GM15510 (cell line): ENCODE data around the gene RPH3AL.

Experiments
- POLR2A ChIP-seq: IDR thresholded peaks from 3 replicates; pipeline ENCODE4 v1.6.1; 2011; ENCODE audit warnings: borderline replicate concordance; ENCODE audit not compliant: insufficient read length; ENCODE audit errors: extremely low read depth

Gene RPH3AL

DNA sequence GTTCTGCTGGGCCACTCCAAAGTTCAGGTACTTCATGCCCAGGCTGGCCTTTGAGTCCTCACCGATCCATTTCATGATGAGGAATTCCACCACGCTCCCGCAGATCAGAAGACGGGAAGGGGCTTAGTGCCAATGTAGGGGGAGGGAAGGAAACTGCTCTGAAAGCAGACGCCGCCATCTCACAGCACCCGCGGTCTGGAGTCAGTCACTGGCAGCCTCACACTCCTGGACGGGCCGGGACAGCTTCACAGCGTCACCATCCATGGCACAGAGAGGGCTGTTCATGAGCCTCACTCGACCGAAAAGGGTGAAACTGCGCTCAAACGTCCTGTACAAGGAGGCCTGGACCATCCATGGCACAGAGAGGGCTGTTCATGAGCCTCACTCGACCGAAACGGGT is 62.0 kb downstream of the RPH3AL start:
- TF ChIP-seq POLR2A, result no peak

GRCh38 chr17:290121-290521 is 62.5 kb downstream of the RPH3AL start:
- TF ChIP-seq POLR2A, result no peak

GRCh38 chr17:289409-289808 is 63.2 kb downstream of the RPH3AL start:
- TF ChIP-seq POLR2A, result no peak

DNA sequence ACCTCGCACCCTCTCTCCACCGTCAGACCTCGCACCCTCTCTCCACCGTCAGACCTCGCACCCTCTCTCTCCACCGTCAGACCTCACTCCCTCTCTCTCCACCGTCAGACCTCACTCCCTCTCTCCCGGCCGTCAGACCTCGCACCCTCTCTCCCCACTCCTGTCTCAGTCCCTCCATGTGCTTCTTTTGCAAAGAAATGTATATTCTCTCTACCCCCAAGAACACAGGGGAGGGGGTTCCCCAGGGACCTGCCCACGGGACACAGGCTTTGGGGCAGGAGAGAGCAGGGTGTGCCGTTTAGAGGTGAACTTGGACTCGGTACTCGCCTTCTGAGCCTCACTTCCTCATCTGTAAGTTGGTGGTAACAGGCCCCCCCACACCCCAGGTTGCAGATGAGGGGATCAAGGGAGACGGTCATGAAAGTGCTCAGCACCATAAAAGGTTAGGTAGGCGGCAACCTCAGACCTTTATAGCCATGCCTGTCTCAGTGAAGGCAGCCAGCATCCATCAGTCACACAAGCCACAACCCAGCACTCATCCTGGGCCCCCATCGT is 63.7 kb downstream of the RPH3AL start:
- TF ChIP-seq POLR2A, result no peak

- no peak for TF ChIP-seq POLR2A
These were observed 66.0 kb downstream of the RPH3AL start for GRCh38 chr17:286571-286970.

- no peak for TF ChIP-seq POLR2A
These were observed 66.7 kb downstream of the RPH3AL start for GRCh38 chr17:285751-286422.

DNA sequence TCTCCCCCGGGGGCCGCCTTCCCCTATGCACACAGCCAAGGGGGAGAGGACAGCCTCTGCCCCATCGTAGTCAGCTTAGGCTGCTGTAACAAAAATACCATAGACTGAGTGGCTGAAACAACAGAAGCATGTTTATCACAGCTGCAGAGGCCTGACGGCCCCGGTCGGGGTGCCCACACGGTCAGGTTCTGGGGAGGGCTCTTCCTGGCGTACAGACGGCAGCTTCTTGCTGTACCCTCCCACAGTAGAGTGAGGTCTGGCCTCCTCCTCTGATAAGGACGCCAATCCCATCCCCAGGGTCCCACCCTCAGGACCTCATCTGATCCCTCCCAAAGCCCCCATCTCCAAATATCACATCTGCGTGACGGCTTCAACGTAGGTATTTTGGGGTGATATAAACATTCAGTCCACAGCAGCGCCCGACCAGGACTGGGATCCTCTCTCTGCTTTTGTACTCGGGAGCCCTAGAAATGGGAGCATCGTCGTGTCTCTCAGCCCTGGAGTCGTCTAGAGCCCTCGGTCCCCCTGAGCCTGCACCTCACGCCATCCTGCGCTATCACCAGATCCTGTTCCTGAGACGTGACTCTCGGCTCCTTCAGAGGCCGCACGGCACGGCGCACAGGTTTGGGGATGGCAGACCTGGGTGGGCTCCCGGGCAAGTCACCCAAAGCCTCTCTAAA is 67.8 kb downstream of the RPH3AL start:
- no peak for TF ChIP-seq POLR2A

- TF ChIP-seq POLR2A, result no peak
These were observed 68.5 kb downstream of the RPH3AL start for GRCh38 chr17:283911-284675.

- no peak for TF ChIP-seq POLR2A
These were observed 69.4 kb downstream of the RPH3AL start for GRCh38 chr17:282912-283882.

GRCh38 chr17:282000-282911 is 70.4 kb downstream of the RPH3AL start:
- TF ChIP-seq POLR2A, result no peak

DNA sequence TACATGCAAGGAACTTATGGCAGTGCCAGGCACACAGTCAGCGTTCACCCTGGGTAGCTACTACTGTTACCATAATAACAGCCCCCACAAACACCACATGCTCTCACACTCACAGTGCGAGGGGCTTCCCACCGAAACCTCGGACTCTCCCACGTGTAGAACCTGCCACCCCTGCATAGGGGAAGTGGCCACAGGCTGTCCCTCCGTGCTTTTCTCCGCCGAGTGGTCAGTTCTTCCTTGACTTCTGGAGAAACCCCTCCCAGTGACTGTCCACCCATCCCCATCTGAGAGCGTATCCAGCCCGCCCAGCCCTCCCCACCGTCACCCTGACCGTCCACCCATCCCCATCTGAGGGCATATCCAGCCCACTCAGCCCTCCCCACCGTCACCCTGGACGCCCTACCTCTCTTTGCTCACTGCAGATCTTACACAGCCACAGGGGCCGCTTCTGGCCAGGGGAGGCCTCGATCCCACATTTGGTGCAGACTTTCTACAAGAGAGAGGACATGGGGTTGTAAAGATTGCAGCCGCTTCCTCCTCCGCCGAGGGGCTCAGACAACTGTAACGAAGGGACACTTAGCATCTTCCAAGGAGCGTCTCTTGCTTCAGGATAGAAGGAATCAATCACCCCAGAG is 71.1 kb downstream of the RPH3AL start:
- TF ChIP-seq POLR2A, result no peak

- TF ChIP-seq POLR2A, result no peak
These were observed 71.7 kb downstream of the RPH3AL start for GRCh38 chr17:280901-281300.

GRCh38 chr17:280216-280615 is 72.4 kb downstream of the RPH3AL start:
- TF ChIP-seq POLR2A, result no peak
